ENCODE results near the gene AACS. TPM values are rescaled to one million over a fixed set of nuclear protein-coding genes. Genes with fewer than 3 reads are reported as not detected.

The AACS gene
- polyA plus RNA-seq, 1 donor from 2014 or later: 33.2 TPM

- Histone ChIP-seq H3K9me3 (ENCODE audit: low read length) (no peaks in the 10 kb centered on the region), H3K4me2 (ENCODE audit: low read length) (no peak overlapping the region), H4K20me1 (ENCODE audit: insufficient read depth) (no peaks in the 10 kb centered on the region), H2AFZ (ENCODE audit: low read depth, low read length) (no peak overlapping the region), H3K27me3 (ENCODE audit: insufficient read depth, low read depth, low read length) (no peaks in the 10 kb centered on the region), H3K4me3 (ENCODE audit: low read length) (no peak overlapping the region), H3K79me2 (replicated peaks; ENCODE audit: insufficient read depth, low read length) (no peaks in the 10 kb centered on the region), H3K27ac (ENCODE audit: low read length) (no peak overlapping the region), H3F3A (ENCODE audit: insufficient read depth, low read length, poor library complexity, severe bottlenecking) (no peaks in the 10 kb centered on the region), H3K9ac (ENCODE audit: low read length) (no peak overlapping the region), H3K36me3 (ENCODE audit: insufficient read depth, low read length) (no peaks in the 10 kb centered on the region), H3K9me2 (ENCODE audit: insufficient read depth, low read length) (no peaks in the 10 kb centered on the region)
- TF ChIP-seq TAF1 (IDR thresholded peaks at IDR 0.05; ENCODE audit: low read depth) (no peak), REST (IDR thresholded peaks at IDR 0.05; ENCODE audit: borderline replicate concordance) (no peak), SMC3 (conservative IDR thresholded peaks at IDR 0.05; ENCODE audit: poor library complexity) (no peak), EZH2 (IDR thresholded peaks at IDR 0.05; ENCODE audit: borderline replicate concordance, insufficient read depth, low read length, poor library complexity, severe bottlenecking) (no peak), MXI1 (conservative IDR thresholded peaks at IDR 0.05; ENCODE audit: poor library complexity, severe bottlenecking) (no peak), POLR2AphosphoS5 (IDR thresholded peaks at IDR 0.05) (no peak), RAD21 (conservative IDR thresholded peaks at IDR 0.05) (no peak), EP300 (conservative IDR thresholded peaks at IDR 0.05; ENCODE audit: poor library complexity, severe bottlenecking) (no peak)
- TF ChIP-seq, protein P1, sequence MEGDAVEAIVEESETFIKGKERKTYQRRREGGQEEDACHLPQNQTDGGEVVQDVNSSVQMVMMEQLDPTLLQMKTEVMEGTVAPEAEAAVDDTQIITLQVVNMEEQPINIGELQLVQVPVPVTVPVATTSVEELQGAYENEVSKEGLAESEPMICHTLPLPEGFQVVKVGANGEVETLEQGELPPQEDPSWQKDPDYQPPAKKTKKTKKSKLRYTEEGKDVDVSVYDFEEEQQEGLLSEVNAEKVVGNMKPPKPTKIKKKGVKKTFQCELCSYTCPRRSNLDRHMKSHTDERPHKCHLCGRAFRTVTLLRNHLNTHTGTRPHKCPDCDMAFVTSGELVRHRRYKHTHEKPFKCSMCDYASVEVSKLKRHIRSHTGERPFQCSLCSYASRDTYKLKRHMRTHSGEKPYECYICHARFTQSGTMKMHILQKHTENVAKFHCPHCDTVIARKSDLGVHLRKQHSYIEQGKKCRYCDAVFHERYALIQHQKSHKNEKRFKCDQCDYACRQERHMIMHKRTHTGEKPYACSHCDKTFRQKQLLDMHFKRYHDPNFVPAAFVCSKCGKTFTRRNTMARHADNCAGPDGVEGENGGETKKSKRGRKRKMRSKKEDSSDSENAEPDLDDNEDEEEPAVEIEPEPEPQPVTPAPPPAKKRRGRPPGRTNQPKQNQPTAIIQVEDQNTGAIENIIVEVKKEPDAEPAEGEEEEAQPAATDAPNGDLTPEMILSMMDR (IDR thresholded peaks at IDR 0.05; ENCODE audit: poor library complexity, severe bottlenecking): no peak
These were observed 59.2 kb downstream of the AACS start for GRCh38 chr12:125124320-125124966.

GRCh38 chr12:125125271-125125670, 60.0 kb downstream of the AACS start:
- Histone ChIP-seq H3K9me2 (ENCODE audit: insufficient read depth, low read length) (no peaks in the 10 kb centered on the region), H3K9ac (ENCODE audit: low read length) (no peak overlapping the region), H4K20me1 (ENCODE audit: insufficient read depth) (no peaks in the 10 kb centered on the region), H3K4me2 (ENCODE audit: low read length) (no peak overlapping the region), H3K36me3 (ENCODE audit: insufficient read depth, low read length) (peaks cover 4% of the 10 kb centered on the region), H3K4me3 (ENCODE audit: low read length) (no peak overlapping the region), H3K9me3 (ENCODE audit: low read length) (no peaks in the 10 kb centered on the region), H3F3A (ENCODE audit: insufficient read depth, low read length, poor library complexity, severe bottlenecking) (no peaks in the 10 kb centered on the region), H2AFZ (ENCODE audit: low read depth, low read length) (no peak overlapping the region), H3K27me3 (ENCODE audit: insufficient read depth, low read depth, low read length) (no peaks in the 10 kb centered on the region), H3K79me2 (replicated peaks; ENCODE audit: insufficient read depth, low read length) (no peaks in the 10 kb centered on the region), H3K27ac (ENCODE audit: low read length) (no peak overlapping the region)
- no peak for TF ChIP-seq TAF1 (IDR thresholded peaks at IDR 0.05; ENCODE audit: low read depth)
- TF ChIP-seq POLR2AphosphoS5 (IDR thresholded peaks at IDR 0.05): no peak
